Stomach (tissue), 4 donors: ENCODE results near the gene TBXAS1.

Experiments used
- EP300 ChIP-seq: sonication (generic); formaldehyde crosslinking; IDR thresholded peaks from one replicate; pipeline ENCODE4 v1.6.1; 2017; ENCODE audit warnings: antibody characterized with exemption
- POLR2A ChIP-seq, 4 donors: fragments of 450-650 bp; IDR thresholded peaks; one replicate each; pipeline ENCODE4 v1.6.1; 2016; ENCODE audit warnings: antibody characterized with exemption in 4 of 4, control low read depth in 2 of 4, mild to moderate bottlenecking in 1 of 4, moderate library complexity in 1 of 4

- TF ChIP-seq EP300 (no peak), POLR2A (IDR thresholded peaks at IDR 0.05) (no peak)
These were observed 184.6 kb downstream of the TBXAS1 start for GRCh38 chr7:140013676-140014075.
